Fibroblast of lung (primary cell): ENCODE measurements around the gene ST6GALNAC6. TPM values are rescaled to one million over a fixed set of nuclear protein-coding genes. Genes with fewer than 3 reads are reported as not detected.

Experiments
- DNase-seq, 2 donors: peaks; one replicate each; pipeline versions ENCODE4 v3.0.0 to v3.0.0-alpha.2; 2010; ENCODE audit warnings: low read depth in 2 of 2
- H2AFZ ChIP-seq: 2 replicates; pipeline ENCODE4 v1.5.1; 2012; ENCODE audit warnings: low read length, control low read depth, inconsistent platforms
- H3K27ac ChIP-seq: 2 replicates; pipeline ENCODE4 v1.5.1; 2011; ENCODE audit warnings: low read length, control low read depth; ENCODE audit not compliant: insufficient read depth
- H3K27me3 ChIP-seq: 2 replicates; pipeline ENCODE4 v1.5.1; 2011; ENCODE audit warnings: mild to moderate bottlenecking, low read length; ENCODE audit not compliant: control insufficient read depth, insufficient read depth
- H3K36me3 ChIP-seq: 2 replicates; pipeline ENCODE4 v1.5.1; 2011; ENCODE audit warnings: low read length; ENCODE audit not compliant: control insufficient read depth, insufficient read depth
- H3K4me1 ChIP-seq: 2 replicates; pipeline ENCODE4 v1.5.1; 2011; ENCODE audit warnings: low read length; ENCODE audit not compliant: control insufficient read depth, insufficient read depth; ENCODE audit errors: extremely low read depth
- H3K4me2 ChIP-seq: 2 replicates; pipeline ENCODE4 v1.5.1; 2011; ENCODE audit warnings: low read length, control low read depth; ENCODE audit not compliant: insufficient read depth; ENCODE audit errors: extremely low read depth
- H3K4me3 ChIP-seq, 4 experiments: fragments of 200-600 bp in 1 of 4; sonication (generic) in 1 of 4; replicated peaks in 1 of 4; 2 replicates each; pipeline ENCODE4 v1.5.1; 2011 to 2016; ENCODE audit warnings: low read length in 4 of 4, low read depth in 3 of 4, mild to moderate bottlenecking in 3 of 4, control low read depth in 2 of 4, inconsistent platforms in 1 of 4, mixed read lengths in 1 of 4; ENCODE audit not compliant: insufficient read depth in 1 of 4; ENCODE audit errors: control extremely low read depth in 1 of 4
- H3K79me2 ChIP-seq: 2 replicates; pipeline ENCODE4 v1.5.1; 2012; ENCODE audit warnings: mild to moderate bottlenecking, low read length, inconsistent platforms; ENCODE audit not compliant: control insufficient read depth, insufficient read depth
- H3K9ac ChIP-seq: 2 replicates; pipeline ENCODE4 v1.5.1; 2011; ENCODE audit warnings: mild to moderate bottlenecking, low read length, control low read depth; ENCODE audit not compliant: insufficient read depth
- H3K9me3 ChIP-seq: 2 replicates; pipeline ENCODE4 v1.5.1; 2012; ENCODE audit warnings: low read depth, low read length; ENCODE audit not compliant: control insufficient read depth, insufficient read depth
- H4K20me1 ChIP-seq: 2 replicates; pipeline ENCODE4 v1.5.1; 2011; ENCODE audit warnings: low read length; ENCODE audit not compliant: control insufficient read depth, insufficient read depth; ENCODE audit errors: extremely low read depth
- CTCF ChIP-seq, 2 donors: IDR thresholded peaks in 1 of 2; conservative IDR thresholded peaks in 1 of 2; 1 replicate in 1 of 2; 2 replicates in 1 of 2; pipeline ENCODE4 v1.5.1; 2011 to 2012; ENCODE audit warnings: low read length in 2 of 2, control low read depth in 1 of 2, inconsistent platforms in 1 of 2, low read depth in 1 of 2, mild to moderate bottlenecking in 1 of 2
- EZH2 ChIP-seq: IDR thresholded peaks from 2 replicates; pipeline ENCODE4 v1.5.1; 2012; ENCODE audit warnings: low read length, control low read depth, mild to moderate bottlenecking; ENCODE audit errors: missing control alignments
- polyA plus RNA-seq, 2 donors: library from polyadenylated mRNA; depleted of rRNA in 1 of 2; stranded (reverse) in 1 of 2; unstranded in 1 of 2; fragments of >200 nt; gene quantifications; 2 replicates each; pipeline ENCODE4 v1.2.1, GENCODE V29; 2011 to 2012; ENCODE audit warnings: missing spikeins in 1 of 2
- total RNA-seq: library from RNA; depleted of rRNA; stranded (reverse); fragments of >200 nt; gene quantifications from 2 replicates; pipeline ENCODE4 v1.2.1, GENCODE V29; 2014

The ST6GALNAC6 gene
- total and polyA plus RNA-seq, 2 donors (not counting 1 experiment from before 2014, with no cell fraction given), result 56.0 to 69.5 TPM

GRCh38 chr9:127855522-127855921 is 43.9 kb downstream of the ST6GALNAC6 start:
- Histone ChIP-seq H3K36me3 (peaks cover 2% of the 10 kb centered on the region), H3K9me3 (no peaks in the 10 kb centered on the region), H3K79me2 (peaks cover 40% of the 10 kb centered on the region), H3K27me3 (no peaks in the 10 kb centered on the region), H3K4me3 (no peak overlapping the region), H3K4me1 (peaks cover 11% of the 10 kb centered on the region), H2AFZ (no peak overlapping the region), H3K4me2 (no peak overlapping the region), H3K27ac (no peak overlapping the region), H4K20me1 (no peaks in the 10 kb centered on the region), H3K9ac (no peak overlapping the region)
- TF ChIP-seq CTCF (conservative IDR thresholded peaks at IDR 0.05 in 1 of 2, IDR thresholded peaks at IDR 0.05 in 1 of 2; ENCODE audit: low read depth in 1 of 2, low read length in 2 of 2) (no peak), EZH2 (no peak)
- no peak for DNase-seq

DNA sequence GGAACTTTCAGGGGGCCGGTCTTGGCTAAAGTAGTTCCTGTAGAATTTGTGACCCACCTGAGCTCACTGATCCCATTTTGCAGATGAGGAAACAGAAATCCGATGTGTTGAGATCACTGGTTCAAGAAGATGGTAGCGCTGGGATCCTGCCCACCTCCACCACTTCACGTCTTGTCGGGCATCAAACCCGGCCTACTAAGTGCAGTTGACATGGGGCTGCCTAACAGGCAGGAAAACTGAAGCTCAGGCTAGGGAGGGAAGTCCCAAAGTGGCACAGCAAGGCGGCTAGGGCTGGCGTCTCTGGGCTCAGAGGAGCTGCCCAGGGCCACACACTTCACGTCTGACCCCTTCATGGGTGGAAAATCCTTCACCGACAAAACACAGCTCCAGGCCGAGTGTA is 44.4 kb downstream of the ST6GALNAC6 start:
- no peaks in the 10 kb centered on the region for H3K9me3 ChIP-seq
- no peak overlapping the region for H3K4me2 ChIP-seq
- H3K36me3 ChIP-seq, result peaks cover 2% of the 10 kb centered on the region
- no peaks in the 10 kb centered on the region for H3K27me3 ChIP-seq
- TF ChIP-seq CTCF (conservative IDR thresholded peaks at IDR 0.05 in 1 of 2, IDR thresholded peaks at IDR 0.05 in 1 of 2; ENCODE audit: low read depth in 1 of 2, low read length in 2 of 2), result no peak
- no peak for TF ChIP-seq EZH2
- peaks cover 11% of the 10 kb centered on the region for H3K4me1 ChIP-seq
- no peak overlapping the region for H2AFZ ChIP-seq
- DNase-seq, result no peak
- peaks cover 45% of the 10 kb centered on the region for H3K79me2 ChIP-seq
- H3K27ac ChIP-seq, result no peak overlapping the region
- peak overlapping the region in 1 of 4 experiments; percentile 92 for H3K4me3 ChIP-seq
- H3K9ac ChIP-seq, result no peak overlapping the region
- no peaks in the 10 kb centered on the region for H4K20me1 ChIP-seq

- Histone ChIP-seq H3K36me3 (peaks cover 4% of the 10 kb centered on the region), H2AFZ (no peak within 1 kb of the TSS), H3K4me1 (peaks cover 11% of the 10 kb centered on the region), H3K4me3 (peak within 1 kb of the TSS; percentile 68 to 92 (median 81)), H3K27ac (peak within 1 kb of the TSS; percentile 63), H3K9me3 (no peaks in the 10 kb centered on the region), H3K79me2 (peaks cover 52% of the 10 kb centered on the region), H4K20me1 (no peaks in the 10 kb centered on the region), H3K4me2 (peak within 1 kb of the TSS; percentile 92), H3K9ac (peak within 1 kb of the TSS; percentile 76), H3K27me3 (no peaks in the 10 kb centered on the region)
- peak; percentile 57 to 65 for DNase-seq
- TF ChIP-seq EZH2, result no peak
- TF ChIP-seq CTCF (conservative IDR thresholded peaks at IDR 0.05 in 1 of 2, IDR thresholded peaks at IDR 0.05 in 1 of 2; ENCODE audit: low read depth in 1 of 2, low read length in 2 of 2), result peak in 1 of 2 donors; percentile 14
Observed at GRCh38 chr9:127854184-127854806, 45.1 kb downstream of the ST6GALNAC6 start, which contains the start of gene ENG. Gene ENG, minus strand, starts transcription at chr9:127854658. Its CDS starts 303 bp downstream, at chr9:127854355.
